NOMO-1 (cell line): ENCODE data around the gene ZFP57.
A peak's percentile ranks its signal among the peaks of the same experiment; 100 is the strongest.

ENCODE experiments used
- DNase-seq, 2 experiments: peaks; one replicate each; lab custom pipeline; 2025; ENCODE audit not compliant: unreplicated experiment in 2 of 2; lab: John Stamatoyannopoulos, UW

The ZFP57 gene

GRCh38 chr6:29680904-29681303, at the start of gene ZFP57:
TSS of gene ZFP57 (minus strand) at chr6:29681152. CDS start at chr6:29677003, 4,149 bp downstream.
- no peak for DNase-seq

- no peak for DNase-seq
Measured at GRCh38 chr6:29730575-29731126, 49.7 kb upstream of the ZFP57 start.

- DNase-seq = no peak
Measured at GRCh38 chr6:29729774-29730328, 48.9 kb upstream of the ZFP57 start.

GRCh38 chr6:29728875-29729270, 47.9 kb upstream of the ZFP57 start:
- no peak for DNase-seq

GRCh38 chr6:29728173-29728874, 47.4 kb upstream of the ZFP57 start:
- no peak for DNase-seq

GRCh38 chr6:29727637-29728036, 46.7 kb upstream of the ZFP57 start:
- no peak for DNase-seq

GRCh38 chr6:29726571-29727194, 45.7 kb upstream of the ZFP57 start:
- no peak for DNase-seq

- no peak for DNase-seq
Measured at GRCh38 chr6:29726001-29726400, 45.0 kb upstream of the ZFP57 start.

GRCh38 chr6:29724937-29725869, 44.3 kb upstream of the ZFP57 start:
- no peak for DNase-seq

GRCh38 chr6:29723666-29724588, 43.0 kb upstream of the ZFP57 start:
- no peak for DNase-seq

GRCh38 chr6:29723262-29723665, 42.3 kb upstream of the ZFP57 start, which contains the start of gene HLA-F:
TSS of gene HLA-F (plus strand) at chr6:29723434. CDS start at chr6:29723464, 30 bp downstream.
- DNase-seq = peak; percentile 53 to 76

- no peak for DNase-seq
Measured at GRCh38 chr6:29720863-29721262, 39.9 kb upstream of the ZFP57 start.

- no peak for DNase-seq
Measured at GRCh38 chr6:29710281-29710941, 29.5 kb upstream of the ZFP57 start.

- no peak for DNase-seq
Measured at GRCh38 chr6:29709188-29709587, 28.2 kb upstream of the ZFP57 start.

- no peak for DNase-seq
Measured at GRCh38 chr6:29708432-29709179, 27.7 kb upstream of the ZFP57 start.

GRCh38 chr6:29705389-29706231, 24.7 kb upstream of the ZFP57 start:
- DNase-seq = no peak

- no peak for DNase-seq
Measured at GRCh38 chr6:29702519-29703103, 21.7 kb upstream of the ZFP57 start.
